Measurements from ENCODE around the gene MCF2L2.

Gene MCF2L2

DNA sequence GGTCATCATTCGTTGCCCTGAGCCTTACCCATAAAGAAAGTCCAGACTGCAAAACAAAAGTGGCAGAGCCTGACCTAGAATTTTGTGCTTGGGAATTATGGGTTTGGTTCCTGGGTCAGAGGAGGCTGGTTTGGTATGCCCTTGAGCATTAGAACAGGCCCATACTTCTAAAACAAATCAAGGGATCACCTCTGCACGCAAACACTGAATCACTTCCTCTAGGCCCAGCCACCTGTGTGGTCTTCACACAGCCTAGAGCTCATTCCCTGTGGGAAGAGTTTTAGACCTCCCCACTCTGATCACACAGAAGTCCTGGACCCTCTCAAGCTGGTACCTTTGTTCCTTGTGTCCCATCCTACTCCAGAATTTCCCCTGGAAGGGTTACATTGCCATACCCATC is 116.0 kb downstream of the MCF2L2 start:
- TF ChIP-seq ZNF274 (IDR thresholded peaks at IDR 0.05; ENCODE audit: low read depth, low read length) (no peak), YY1 (IDR thresholded peaks at IDR 0.05; ENCODE audit: insufficient read depth, insufficient read length) (no peak), SUZ12 (IDR thresholded peaks at IDR 0.05; ENCODE audit: extremely low read depth, insufficient read depth, insufficient read length) (no peak)
- no peaks in the 10 kb centered on the region for H3K27me3 ChIP-seq (ENCODE audit: insufficient read depth, insufficient read length)
- H3K4me3 ChIP-seq (ENCODE audit: insufficient read length, low read depth): no peak overlapping the region
- H3K36me3 ChIP-seq (ENCODE audit: insufficient read depth, insufficient read length, low read length): no peaks in the 10 kb centered on the region
- no peaks in the 10 kb centered on the region for H3K9me3 ChIP-seq (ENCODE audit: insufficient read depth, low read length)
- H3K9ac ChIP-seq (ENCODE audit: insufficient read length, low read depth): no peak overlapping the region
- DNase-seq (ENCODE audit: low read depth, low spot score): no peak
- peaks cover 3% of the 10 kb centered on the region for H3K4me1 ChIP-seq (ENCODE audit: insufficient read depth, insufficient read length)

DNA sequence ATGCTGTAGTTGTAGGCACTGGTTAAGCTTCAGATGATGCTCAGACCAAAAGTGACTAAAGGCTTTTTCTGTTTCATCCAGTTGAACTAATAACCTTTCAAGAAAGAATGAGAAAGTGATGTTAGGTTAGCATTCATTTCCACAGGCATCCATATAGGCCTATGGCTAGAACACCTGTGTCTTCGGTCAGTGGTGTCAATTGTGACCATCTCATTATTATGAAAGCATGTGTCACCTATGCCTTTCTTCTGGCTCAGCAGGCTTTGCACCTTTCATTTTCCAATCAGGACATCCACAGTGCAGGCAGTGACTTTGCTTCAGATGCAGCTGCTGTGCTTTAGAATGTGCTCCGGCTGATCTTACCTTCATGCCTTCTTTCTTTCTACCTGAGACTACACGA is 117.5 kb downstream of the MCF2L2 start:
- no peak overlapping the region for H3K9ac ChIP-seq (ENCODE audit: insufficient read length, low read depth)
- DNase-seq (ENCODE audit: low read depth, low spot score): no peak
- no peaks in the 10 kb centered on the region for H3K9me3 ChIP-seq (ENCODE audit: insufficient read depth, low read length)
- H3K27me3 ChIP-seq (ENCODE audit: insufficient read depth, insufficient read length): no peaks in the 10 kb centered on the region
- no peak for TF ChIP-seq ZNF274 (IDR thresholded peaks at IDR 0.05; ENCODE audit: low read depth, low read length)
- TF ChIP-seq YY1 (IDR thresholded peaks at IDR 0.05; ENCODE audit: insufficient read depth, insufficient read length): no peak
- no peak for TF ChIP-seq SUZ12 (IDR thresholded peaks at IDR 0.05; ENCODE audit: extremely low read depth, insufficient read depth, insufficient read length)
- peaks cover 2% of the 10 kb centered on the region for H3K4me1 ChIP-seq (ENCODE audit: insufficient read depth, insufficient read length)
- H3K36me3 ChIP-seq (ENCODE audit: insufficient read depth, insufficient read length, low read length): no peaks in the 10 kb centered on the region
- no peak overlapping the region for H3K4me3 ChIP-seq (ENCODE audit: insufficient read length, low read depth)

DNA sequence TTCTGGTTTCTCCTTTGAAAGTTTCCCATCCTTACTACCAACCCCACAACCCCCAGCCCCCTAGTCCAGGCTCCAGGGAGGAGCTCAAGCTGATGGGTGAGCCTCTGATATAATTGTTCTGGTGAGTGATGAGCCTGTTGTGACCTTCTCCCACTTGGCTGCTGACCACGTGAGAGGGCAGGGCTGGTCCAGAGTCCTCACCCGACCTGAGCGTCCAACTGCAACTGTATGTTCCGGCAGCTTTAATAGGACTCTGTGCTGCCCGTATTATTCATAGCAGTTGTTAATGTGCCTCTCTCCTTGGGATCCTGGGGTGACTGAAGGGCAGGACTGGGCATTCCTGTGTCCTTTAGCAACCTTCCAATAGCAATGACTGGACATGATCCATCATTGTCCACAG is 119.1 kb downstream of the MCF2L2 start:
- Histone ChIP-seq H3K4me1 (ENCODE audit: insufficient read depth, insufficient read length) (no peaks in the 10 kb centered on the region), H3K36me3 (ENCODE audit: insufficient read depth, insufficient read length, low read length) (no peaks in the 10 kb centered on the region), H3K9me3 (ENCODE audit: insufficient read depth, low read length) (no peaks in the 10 kb centered on the region), H3K4me3 (ENCODE audit: insufficient read length, low read depth) (no peak overlapping the region), H3K27me3 (ENCODE audit: insufficient read depth, insufficient read length) (no peaks in the 10 kb centered on the region), H3K9ac (ENCODE audit: insufficient read length, low read depth) (no peak overlapping the region)
- TF ChIP-seq ZNF274 (IDR thresholded peaks at IDR 0.05; ENCODE audit: low read depth, low read length): no peak
- no peak for TF ChIP-seq SUZ12 (IDR thresholded peaks at IDR 0.05; ENCODE audit: extremely low read depth, insufficient read depth, insufficient read length)
- no peak for TF ChIP-seq YY1 (IDR thresholded peaks at IDR 0.05; ENCODE audit: insufficient read depth, insufficient read length)
- DNase-seq (ENCODE audit: low read depth, low spot score): no peak

DNA sequence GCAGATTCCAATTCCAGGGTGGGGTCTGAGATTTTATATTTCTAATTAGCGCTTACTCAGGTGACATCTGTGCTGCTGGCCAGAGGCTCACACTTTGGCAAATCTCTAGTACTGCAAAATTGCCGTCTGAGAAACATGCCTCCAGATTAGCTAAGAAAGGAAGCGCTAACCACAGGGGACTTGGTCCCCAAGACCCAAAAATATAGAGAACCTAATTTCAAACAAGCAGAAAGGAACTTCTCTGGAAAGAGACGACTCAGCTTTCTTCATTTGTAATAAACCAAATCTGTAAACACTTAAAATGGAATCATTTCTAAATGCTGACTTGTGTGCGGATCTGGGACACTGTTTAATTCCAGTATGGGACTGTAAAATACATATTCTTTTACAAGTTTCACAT is 119.7 kb downstream of the MCF2L2 start:
- Histone ChIP-seq H3K36me3 (ENCODE audit: insufficient read depth, insufficient read length, low read length) (no peaks in the 10 kb centered on the region), H3K9ac (ENCODE audit: insufficient read length, low read depth) (no peak overlapping the region), H3K9me3 (ENCODE audit: insufficient read depth, low read length) (no peaks in the 10 kb centered on the region), H3K4me1 (ENCODE audit: insufficient read depth, insufficient read length) (no peaks in the 10 kb centered on the region), H3K4me3 (ENCODE audit: insufficient read length, low read depth) (no peak overlapping the region), H3K27me3 (ENCODE audit: insufficient read depth, insufficient read length) (no peaks in the 10 kb centered on the region)
- TF ChIP-seq SUZ12 (IDR thresholded peaks at IDR 0.05; ENCODE audit: extremely low read depth, insufficient read depth, insufficient read length) (no peak), YY1 (IDR thresholded peaks at IDR 0.05; ENCODE audit: insufficient read depth, insufficient read length) (no peak), ZNF274 (IDR thresholded peaks at IDR 0.05; ENCODE audit: low read depth, low read length) (no peak)
- DNase-seq (ENCODE audit: low read depth, low spot score): no peak

DNA sequence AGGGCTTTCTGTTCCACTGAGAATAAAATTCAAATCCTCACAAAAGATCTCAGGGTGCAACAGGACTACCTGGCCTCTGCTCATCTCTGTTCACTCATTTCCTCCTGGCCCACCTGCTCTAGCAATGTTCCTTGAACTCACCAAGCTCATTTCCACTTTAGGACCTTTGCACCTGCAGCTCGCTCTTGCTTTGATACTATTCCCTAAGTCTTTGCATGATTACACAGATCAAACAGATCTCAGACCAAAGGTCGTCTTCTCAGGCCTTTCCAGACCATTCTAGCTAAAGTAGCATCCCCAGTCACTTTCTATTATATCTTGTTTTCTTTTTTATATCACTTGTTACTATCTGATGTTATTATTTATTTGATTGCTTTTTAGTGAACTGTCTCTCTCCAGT is 120.7 kb downstream of the MCF2L2 start:
- no peak for DNase-seq (ENCODE audit: low read depth, low spot score)
- Histone ChIP-seq H3K4me3 (ENCODE audit: insufficient read length, low read depth) (no peak overlapping the region), H3K4me1 (ENCODE audit: insufficient read depth, insufficient read length) (no peaks in the 10 kb centered on the region), H3K9ac (ENCODE audit: insufficient read length, low read depth) (no peak overlapping the region), H3K9me3 (ENCODE audit: insufficient read depth, low read length) (no peaks in the 10 kb centered on the region), H3K36me3 (ENCODE audit: insufficient read depth, insufficient read length, low read length) (no peaks in the 10 kb centered on the region), H3K27me3 (ENCODE audit: insufficient read depth, insufficient read length) (no peaks in the 10 kb centered on the region)
- TF ChIP-seq SUZ12 (IDR thresholded peaks at IDR 0.05; ENCODE audit: extremely low read depth, insufficient read depth, insufficient read length) (no peak), ZNF274 (IDR thresholded peaks at IDR 0.05; ENCODE audit: low read depth, low read length) (no peak)

DNA sequence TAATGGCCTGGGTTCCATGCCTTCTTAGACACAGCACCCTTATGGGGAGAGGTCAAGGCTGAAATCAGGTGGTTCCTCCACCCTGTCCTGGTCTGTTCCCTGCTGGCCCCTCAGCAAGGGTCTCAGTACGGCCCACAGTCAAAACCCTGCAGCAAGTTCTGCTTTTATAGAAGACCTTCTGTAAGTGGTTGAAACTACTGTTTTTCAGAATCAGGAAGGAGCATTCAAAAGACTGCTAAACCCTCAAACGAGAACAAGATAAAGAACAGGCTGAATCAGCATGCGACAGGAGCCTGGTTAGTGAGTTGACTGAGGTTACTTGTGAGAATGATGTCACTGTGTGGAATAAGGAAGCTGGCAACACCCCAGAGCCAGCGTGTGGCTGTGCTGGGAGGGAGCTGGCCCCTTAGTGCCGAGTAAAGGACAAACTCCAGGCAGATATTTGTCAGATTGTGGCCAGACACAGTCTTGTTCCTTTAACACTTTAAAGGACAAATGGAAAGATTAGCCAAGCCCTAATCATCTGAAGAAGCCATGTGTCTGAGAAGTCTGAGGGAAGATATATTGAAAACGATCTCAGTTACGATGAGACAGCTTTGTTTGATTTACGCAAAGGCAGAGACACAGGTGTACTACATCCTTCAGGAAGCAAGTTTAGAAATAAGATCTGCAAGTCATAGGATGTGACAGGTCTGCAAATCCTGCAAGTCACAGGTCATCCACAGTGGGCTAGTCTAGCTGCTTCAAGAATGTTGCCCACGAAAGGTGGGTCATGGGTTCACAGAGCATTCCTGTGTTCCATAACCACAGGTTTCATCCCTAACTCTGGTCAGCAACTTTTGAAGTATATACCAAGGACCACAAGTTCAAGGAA is 121.4 kb downstream of the MCF2L2 start:
- no peak for DNase-seq (ENCODE audit: low read depth, low spot score)
- no peaks in the 10 kb centered on the region for H3K27me3 ChIP-seq (ENCODE audit: insufficient read depth, insufficient read length)
- no peaks in the 10 kb centered on the region for H3K9me3 ChIP-seq (ENCODE audit: insufficient read depth, low read length)
- H3K4me1 ChIP-seq (ENCODE audit: insufficient read depth, insufficient read length): no peaks in the 10 kb centered on the region
- no peak overlapping the region for H3K9ac ChIP-seq (ENCODE audit: insufficient read length, low read depth)
- H3K36me3 ChIP-seq (ENCODE audit: insufficient read depth, insufficient read length, low read length): no peaks in the 10 kb centered on the region
- TF ChIP-seq YY1 (IDR thresholded peaks at IDR 0.05; ENCODE audit: insufficient read depth, insufficient read length): no peak
- TF ChIP-seq ZNF274 (IDR thresholded peaks at IDR 0.05; ENCODE audit: low read depth, low read length): no peak
- TF ChIP-seq SUZ12 (IDR thresholded peaks at IDR 0.05; ENCODE audit: extremely low read depth, insufficient read depth, insufficient read length): no peak
- H3K4me3 ChIP-seq (ENCODE audit: insufficient read length, low read depth): no peak overlapping the region

DNA sequence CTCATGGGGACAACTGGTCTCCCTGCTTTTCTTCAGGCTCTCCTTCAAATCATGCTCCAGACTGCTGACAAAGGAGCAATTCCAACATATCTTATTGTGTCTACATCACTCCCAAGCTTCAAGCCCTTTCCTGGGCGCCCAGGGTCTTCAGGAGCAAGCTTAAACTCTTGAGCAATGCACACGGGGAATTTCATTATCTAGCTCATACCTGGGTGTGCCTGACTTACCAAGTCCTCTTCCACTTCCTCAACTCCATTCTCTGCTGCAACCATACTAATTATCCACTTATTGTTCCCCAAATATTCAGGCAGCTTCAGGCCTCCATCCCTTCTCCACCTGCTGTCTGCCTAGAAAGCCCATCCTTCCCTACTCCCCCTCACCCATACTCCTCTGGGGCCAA is 124.7 kb downstream of the MCF2L2 start:
- TF ChIP-seq SUZ12 (IDR thresholded peaks at IDR 0.05; ENCODE audit: extremely low read depth, insufficient read depth, insufficient read length): no peak
- TF ChIP-seq YY1 (IDR thresholded peaks at IDR 0.05; ENCODE audit: insufficient read depth, insufficient read length): no peak
- TF ChIP-seq ZNF274 (IDR thresholded peaks at IDR 0.05; ENCODE audit: low read depth, low read length): no peak
- no peaks in the 10 kb centered on the region for H3K9me3 ChIP-seq (ENCODE audit: insufficient read depth, low read length)

More for the DNA sequence above, 124.7 kb downstream of the MCF2L2 start:
- Histone ChIP-seq H3K27me3 (ENCODE audit: insufficient read depth, insufficient read length) (no peaks in the 10 kb centered on the region), H3K4me1 (ENCODE audit: insufficient read depth, insufficient read length) (peaks cover 3% of the 10 kb centered on the region), H3K4me3 (ENCODE audit: insufficient read length, low read depth) (no peak overlapping the region), H3K36me3 (ENCODE audit: insufficient read depth, insufficient read length, low read length) (no peaks in the 10 kb centered on the region), H3K9ac (ENCODE audit: insufficient read length, low read depth) (no peak overlapping the region)
- no peak for DNase-seq (ENCODE audit: low read depth, low spot score)

All from NT2/D1 (cell line).